ENCODE results near the gene ATP5F1E. TPM values are rescaled to one million over a fixed set of nuclear protein-coding genes. Genes with fewer than 3 reads are reported as not detected.
A peak's percentile ranks its signal among the peaks of the same experiment; 100 is the strongest.
"Not testable (repeated sequence)": the region's sequence is repeated elsewhere in the genome, so short reads cannot be mapped to it uniquely, and the experiment has no call there.

The ATP5F1E gene
- total RNA-seq, 1 donor from 2014 or later = 59.7 TPM

DNA sequence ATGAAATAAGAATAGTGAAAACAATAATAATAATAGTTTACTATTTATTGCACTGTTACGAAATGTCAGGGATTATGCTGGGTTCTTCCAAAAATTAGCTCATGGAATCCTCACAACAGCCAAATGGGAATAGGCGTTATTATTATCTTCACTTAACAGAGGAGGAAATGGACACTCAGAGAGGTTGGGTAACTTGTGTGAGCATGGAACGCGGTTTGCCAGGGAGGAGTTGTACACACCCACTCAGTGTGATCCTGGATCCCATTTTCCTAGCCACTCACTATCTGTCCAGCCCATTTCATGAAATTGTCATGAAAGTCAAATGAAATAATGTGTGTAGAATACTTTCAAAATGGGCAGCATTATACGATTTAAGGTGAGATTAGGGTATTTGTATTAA is 46.5 kb downstream of the ATP5F1E start:
- no peak for TF ChIP-seq CTCF (IDR thresholded peaks at IDR 0.05)
- Histone ChIP-seq H3K36me3 (peaks cover 47% of the 10 kb centered on the region), H3K4me1 (peaks cover 24% of the 10 kb centered on the region), H3K27ac (no peak overlapping the region), H3K27me3 (no peaks in the 10 kb centered on the region), H3K9me3 (no peaks in the 10 kb centered on the region), H3K4me3 (no peak overlapping the region)
- intact Hi-C loops (cut with DNase I) = no loop called here
- ATAC-seq = no peak
- no peak for DNase-seq

DNA sequence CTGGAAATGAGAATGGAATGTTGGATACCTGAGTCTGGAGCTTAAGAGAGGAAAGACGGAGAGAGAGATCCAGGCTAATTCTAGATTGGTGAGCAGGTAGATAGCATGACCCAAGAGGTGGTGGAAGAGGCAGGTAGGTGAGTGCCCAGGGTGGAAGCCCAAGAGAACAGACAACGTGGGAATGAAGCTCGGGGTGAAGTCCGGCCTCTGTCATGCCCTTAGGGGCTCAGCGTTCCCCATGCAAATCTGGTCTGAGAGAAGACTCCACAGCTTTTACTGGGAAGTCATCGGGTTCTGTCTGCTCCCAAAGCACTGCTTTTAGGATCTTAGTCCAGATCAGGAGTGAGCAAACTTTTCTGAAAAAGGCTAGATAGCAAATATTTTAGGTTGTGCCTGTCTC is 47.4 kb downstream of the ATP5F1E start:
- no peaks in the 10 kb centered on the region for H3K9me3 ChIP-seq
- no peak overlapping the region for H3K4me3 ChIP-seq
- no peak for TF ChIP-seq CTCF (IDR thresholded peaks at IDR 0.05)
- peaks cover 39% of the 10 kb centered on the region for H3K36me3 ChIP-seq
- DNase-seq = no peak
- no peaks in the 10 kb centered on the region for H3K27me3 ChIP-seq
- H3K4me1 ChIP-seq = peaks cover 24% of the 10 kb centered on the region
- intact Hi-C loops (cut with DNase I) = no loop called here
- no peak for ATAC-seq
- H3K27ac ChIP-seq = no peak overlapping the region

DNA sequence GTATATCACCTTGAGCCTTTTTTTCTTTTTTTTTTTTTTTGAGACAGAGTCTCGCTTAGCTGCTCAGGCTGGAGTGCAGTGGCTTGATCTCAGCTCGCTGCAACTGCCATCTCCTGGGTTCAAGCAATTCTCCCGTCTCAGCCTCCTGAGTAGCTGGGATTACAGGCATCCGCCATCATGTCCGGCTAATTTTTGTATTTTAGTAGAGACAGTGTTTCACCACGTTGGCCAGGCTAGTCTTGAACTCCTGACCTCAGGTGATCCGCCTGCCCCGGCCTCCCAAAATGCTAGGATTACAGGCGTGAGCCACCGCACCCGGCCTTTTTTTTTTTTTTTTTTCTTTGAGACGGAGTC is 49.0 kb downstream of the ATP5F1E start:
- Histone ChIP-seq H3K4me1 (peaks cover 24% of the 10 kb centered on the region), H3K36me3 (peaks cover 23% of the 10 kb centered on the region)
- H3K27ac ChIP-seq; H3K4me3 ChIP-seq; DNase-seq; intact Hi-C loops (cut with DNase I); H3K27me3 ChIP-seq; ATAC-seq; H3K9me3 ChIP-seq: not testable (repeated sequence)

- no peak for ATAC-seq
- intact Hi-C loops (cut with DNase I) = no loop called here
- Histone ChIP-seq H3K9me3 (no peaks in the 10 kb centered on the region), H3K4me1 (peaks cover 24% of the 10 kb centered on the region), H3K27ac (no peak overlapping the region), H3K4me3 (peak overlapping the region; percentile 63), H3K36me3 (peaks cover 18% of the 10 kb centered on the region), H3K27me3 (no peaks in the 10 kb centered on the region)
- no peak for TF ChIP-seq CTCF (IDR thresholded peaks at IDR 0.05)
- DNase-seq = no peak
Measured at GRCh38 chr20:58982406-58983114, 49.6 kb downstream of the ATP5F1E start.

- Histone ChIP-seq H3K4me3 (peak overlapping the region; percentile 63), H3K27ac (peak overlapping the region; percentile 78), H3K9me3 (no peaks in the 10 kb centered on the region), H3K27me3 (no peaks in the 10 kb centered on the region), H3K4me1 (peaks cover 24% of the 10 kb centered on the region), H3K36me3 (peaks cover 10% of the 10 kb centered on the region)
- no peak for DNase-seq
- peak; percentile 2 for ATAC-seq
- intact Hi-C loops (cut with DNase I) = no loop called here
- TF ChIP-seq CTCF (IDR thresholded peaks at IDR 0.05) = no peak
Measured at GRCh38 chr20:58981628-58982364, 50.3 kb downstream of the ATP5F1E start.

Measured in upper lobe of right lung (tissue), 1 donor.